Measurements from ENCODE around the gene HSPG2. TPM values are rescaled to one million over a fixed set of nuclear protein-coding genes. Genes with fewer than 3 reads are reported as not detected.

Gene HSPG2
- total and polyA plus RNA-seq, 2 of the 13 experiments (the other 11 are each of a cell fraction or from before 2014, with no cell fraction given), result 9.1 to 13.1 TPM

DNA sequence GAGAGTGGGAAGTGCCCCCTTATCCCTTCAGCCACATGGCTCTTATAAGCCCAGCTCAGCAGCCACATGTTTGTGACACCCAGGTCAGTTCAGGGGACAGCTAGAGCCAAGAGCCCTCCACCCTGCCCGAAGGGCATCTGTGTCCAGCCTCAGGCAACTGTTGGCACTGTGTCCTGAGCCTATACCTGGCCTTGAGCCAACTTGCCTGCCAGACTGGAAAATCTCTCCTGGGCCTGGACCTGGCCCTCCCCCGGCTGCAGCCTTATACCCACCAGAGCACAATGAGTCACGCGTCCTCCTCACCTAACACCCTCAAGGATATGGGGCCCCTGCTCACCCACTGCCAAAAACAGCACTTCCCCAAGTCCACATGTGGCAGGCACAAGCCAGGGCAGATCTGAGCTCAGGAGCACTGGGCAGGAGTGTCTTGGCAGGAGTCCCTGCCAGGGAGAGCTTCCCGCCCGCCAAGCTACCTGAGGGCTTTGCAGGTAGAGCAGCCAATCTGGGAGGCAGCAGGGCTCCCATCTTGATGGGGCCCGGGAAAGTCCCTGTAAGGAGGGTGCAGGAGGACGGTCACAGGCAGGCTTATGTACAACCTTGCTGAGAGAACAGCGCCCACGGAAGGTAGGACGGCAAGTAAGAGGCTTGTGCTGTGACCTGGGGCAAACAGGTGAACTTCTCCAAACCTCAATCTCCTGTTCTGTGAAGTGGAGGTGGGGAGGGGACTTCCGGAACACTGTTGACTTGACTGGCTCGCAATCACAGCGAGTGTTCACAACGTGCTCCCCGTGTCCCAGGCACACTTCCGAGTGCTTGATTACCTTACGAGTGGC, 19.8 kb upstream of the HSPG2 start (continued):
- TF ChIP-seq, protein P1, sequence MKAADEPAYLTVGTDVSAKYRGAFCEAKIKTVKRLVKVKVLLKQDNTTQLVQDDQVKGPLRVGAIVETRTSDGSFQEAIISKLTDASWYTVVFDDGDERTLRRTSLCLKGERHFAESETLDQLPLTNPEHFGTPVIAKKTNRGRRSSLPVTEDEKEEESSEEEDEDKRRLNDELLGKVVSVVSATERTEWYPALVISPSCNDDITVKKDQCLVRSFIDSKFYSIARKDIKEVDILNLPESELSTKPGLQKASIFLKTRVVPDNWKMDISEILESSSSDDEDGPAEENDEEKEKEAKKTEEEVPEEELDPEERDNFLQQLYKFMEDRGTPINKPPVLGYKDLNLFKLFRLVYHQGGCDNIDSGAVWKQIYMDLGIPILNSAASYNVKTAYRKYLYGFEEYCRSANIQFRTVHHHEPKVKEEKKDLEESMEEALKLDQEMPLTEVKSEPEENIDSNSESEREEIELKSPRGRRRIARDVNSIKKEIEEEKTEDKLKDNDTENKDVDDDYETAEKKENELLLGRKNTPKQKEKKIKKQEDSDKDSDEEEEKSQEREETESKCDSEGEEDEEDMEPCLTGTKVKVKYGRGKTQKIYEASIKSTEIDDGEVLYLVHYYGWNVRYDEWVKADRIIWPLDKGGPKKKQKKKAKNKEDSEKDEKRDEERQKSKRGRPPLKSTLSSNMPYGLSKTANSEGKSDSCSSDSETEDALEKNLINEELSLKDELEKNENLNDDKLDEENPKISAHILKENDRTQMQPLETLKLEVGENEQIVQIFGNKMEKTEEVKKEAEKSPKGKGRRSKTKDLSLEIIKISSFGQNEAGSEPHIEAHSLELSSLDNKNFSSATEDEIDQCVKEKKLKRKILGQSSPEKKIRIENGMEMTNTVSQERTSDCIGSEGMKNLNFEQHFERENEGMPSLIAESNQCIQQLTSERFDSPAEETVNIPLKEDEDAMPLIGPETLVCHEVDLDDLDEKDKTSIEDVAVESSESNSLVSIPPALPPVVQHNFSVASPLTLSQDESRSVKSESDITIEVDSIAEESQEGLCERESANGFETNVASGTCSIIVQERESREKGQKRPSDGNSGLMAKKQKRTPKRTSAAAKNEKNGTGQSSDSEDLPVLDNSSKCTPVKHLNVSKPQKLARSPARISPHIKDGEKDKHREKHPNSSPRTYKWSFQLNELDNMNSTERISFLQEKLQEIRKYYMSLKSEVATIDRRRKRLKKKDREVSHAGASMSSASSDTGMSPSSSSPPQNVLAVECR (CRISPR knock-in tag; IDR thresholded peaks at IDR 0.05; ENCODE audit: borderline replicate concordance), result peak; percentile 15; the same call in 1 of the 2 replicates
- TF ChIP-seq KAT2B (IDR thresholded peaks at IDR 0.05; ENCODE audit: borderline replicate concordance, low read depth, low read length) (no peak), TCF12 (IDR thresholded peaks at IDR 0.05) (no peak), TCF12 (CRISPR knock-in tag; IDR thresholded peaks at IDR 0.05) (no peak), FOXP4 (CRISPR knock-in tag; IDR thresholded peaks at IDR 0.05) (0 out of 2 replicates have a peak, but pooled peaks have one; percentile 24), ZNF790 (CRISPR knock-in tag; IDR thresholded peaks at IDR 0.05; ENCODE audit: borderline replicate concordance) (no peak), PHF8 (CRISPR knock-in tag; IDR thresholded peaks at IDR 0.05) (no peak), GABPA (IDR thresholded peaks at IDR 0.05; ENCODE audit: low read depth, low read length) (no peak), GABPA (CRISPR knock-in tag; IDR thresholded peaks at IDR 0.05; ENCODE audit: low read depth) (peak; percentile 56; the same call in 1 of the 2 replicates), ZFP36 (IDR thresholded peaks at IDR 0.05; ENCODE audit: borderline replicate concordance, low read depth, low read length, partially characterized antibody) (no peak), NONO (IDR thresholded peaks at IDR 0.05) (no peak), NONO (CRISPR knock-in tag; conservative IDR thresholded peaks at IDR 0.05) (0 out of 2 replicates have a peak, but pooled peaks have one; percentile 22), ZNF263 (CRISPR knock-in tag; IDR thresholded peaks at IDR 0.05) (peak; percentile 96), TMF1 (CRISPR knock-in tag; IDR thresholded peaks at IDR 0.05; ENCODE audit: low read depth) (peak; percentile 48; the same call in 1 of the 2 replicates), TOPORS (CRISPR knock-in tag; IDR thresholded peaks at IDR 0.05) (no peak), NR3C1 (CRISPR knock-in tag; IDR thresholded peaks at IDR 0.05) (no peak), FLYWCH1 (CRISPR knock-in tag; IDR thresholded peaks at IDR 0.05) (no peak), HNF4G (IDR thresholded peaks at IDR 0.05; ENCODE audit: borderline replicate concordance, low read depth, low read length) (no peak), HNF4G (CRISPR knock-in tag; IDR thresholded peaks at IDR 0.05; ENCODE audit: borderline replicate concordance, low read depth) (no peak), ZNF569 (CRISPR knock-in tag; IDR thresholded peaks at IDR 0.05; ENCODE audit: borderline replicate concordance) (no peak), ZNF33A (CRISPR knock-in tag; IDR thresholded peaks at IDR 0.05; ENCODE audit: borderline replicate concordance) (no peak), ZNF781 (CRISPR knock-in tag; IDR thresholded peaks at IDR 0.05; ENCODE audit: borderline replicate concordance, not compliant biosample characterization) (no peak), ZNF253 (CRISPR knock-in tag; IDR thresholded peaks at IDR 0.05; ENCODE audit: borderline replicate concordance) (no peak), ZKSCAN5 (CRISPR knock-in tag; IDR thresholded peaks at IDR 0.05) (no peak), NFYC (CRISPR knock-in tag; IDR thresholded peaks at IDR 0.05) (no peak)
